ENCODE data around the gene SENP6. TPM values are rescaled to one million over a fixed set of nuclear protein-coding genes. Genes with fewer than 3 reads are reported as not detected.

The SENP6 gene
- polyA plus RNA-seq, 3 donors, result 22.3 to 43.9 (median 31.9) TPM

- Mint-ChIP-seq H3K27me3 (ENCODE audit: low read depth in 3 of 3) (no peaks in the 10 kb centered on the region), H3K27ac (no peak overlapping the region), H3K4me3 (no peak overlapping the region), H3K9me3 (no peaks in the 10 kb centered on the region), H3K36me3 (peaks cover 23 to 36% of the 10 kb centered on the region in 2 donors), H3K4me1 (peaks cover 32% of the 10 kb centered on the region)
- WGBS (ENCODE audit: insufficient coverage), result no CpG with 5 or more reads among the region's 1 CpG
- no peak overlapping the region for H2AFZ ChIP-seq (ENCODE audit: insufficient read depth, low read depth, low read length, poor library complexity, severe bottlenecking)
- H3K4me3 ChIP-seq (replicated peaks in 1 of 3; ENCODE audit: low read depth in 2 of 3, low read length in 3 of 3), result no peak overlapping the region
- peaks cover 85% of the 10 kb centered on the region for H4K20me1 ChIP-seq (ENCODE audit: insufficient read depth, low read length)
- no peaks in the 10 kb centered on the region for H3K27me3 ChIP-seq (ENCODE audit: control insufficient read depth in 2 of 2, insufficient read depth in 2 of 2, low read length in 2 of 2)
- intact Hi-C loops (cut with micrococcal nuclease), result no loop called here
- peaks cover 78% of the 10 kb centered on the region for H3K79me2 ChIP-seq (ENCODE audit: insufficient read depth, low read length)
- no peak overlapping the region for H3K9ac ChIP-seq (ENCODE audit: insufficient read depth, low read length, poor library complexity, severe bottlenecking)
- no peak overlapping the region for H3K4me2 ChIP-seq (replicated peaks; ENCODE audit: extremely low read depth, low read length, poor library complexity, severe bottlenecking)
- no peaks in the 10 kb centered on the region for H3K9me3 ChIP-seq (replicated peaks in 1 of 2; ENCODE audit: control insufficient read depth in 1 of 2, insufficient read depth in 1 of 2, low read length in 2 of 2)
- H3K36me3 ChIP-seq (replicated peaks in 1 of 2; ENCODE audit: control insufficient read depth in 1 of 2, insufficient read depth in 2 of 2, low read length in 2 of 2), result peaks cover 16 to 55% of the 10 kb centered on the region in 2 donors
- TF ChIP-seq CTCF (IDR thresholded peaks at IDR 0.05), result no peak
- peaks cover 8 to 16% of the 10 kb centered on the region in 2 donors for H3K4me1 ChIP-seq (ENCODE audit: control insufficient read depth in 1 of 2, insufficient read depth in 2 of 2, low read length in 2 of 2)
- no peak overlapping the region for H3K27ac ChIP-seq (ENCODE audit: low read depth in 1 of 2, low read length in 2 of 2)
- no peak for DNase-seq
Observed at GRCh38 chr6:75623491-75623890, 21.8 kb downstream of the SENP6 start.

GRCh38 chr6:75624335-75624734, 22.7 kb downstream of the SENP6 start:
- H3K27me3 Mint-ChIP-seq (ENCODE audit: low read depth in 3 of 3), result peaks cover 0 to under 1% (median 0%) of the 10 kb centered on the region in 3 donors

More at GRCh38 chr6:75624335-75624734, 22.7 kb downstream of the SENP6 start:
- Histone ChIP-seq H4K20me1 (ENCODE audit: insufficient read depth, low read length) (peaks cover 81% of the 10 kb centered on the region), H3K4me3 (replicated peaks in 1 of 3; ENCODE audit: low read depth in 2 of 3, low read length in 3 of 3) (no peak overlapping the region), H3K27me3 (ENCODE audit: control insufficient read depth in 2 of 2, insufficient read depth in 2 of 2, low read length in 2 of 2) (no peaks in the 10 kb centered on the region), H3K36me3 (replicated peaks in 1 of 2; ENCODE audit: control insufficient read depth in 1 of 2, insufficient read depth in 2 of 2, low read length in 2 of 2) (peaks cover 16 to 56% of the 10 kb centered on the region in 2 donors), H3K9ac (ENCODE audit: insufficient read depth, low read length, poor library complexity, severe bottlenecking) (no peak overlapping the region), H3K9me3 (replicated peaks in 1 of 2; ENCODE audit: control insufficient read depth in 1 of 2, insufficient read depth in 1 of 2, low read length in 2 of 2) (no peaks in the 10 kb centered on the region), H2AFZ (ENCODE audit: insufficient read depth, low read depth, low read length, poor library complexity, severe bottlenecking) (no peak overlapping the region), H3K27ac (ENCODE audit: low read depth in 1 of 2, low read length in 2 of 2) (no peak overlapping the region), H3K4me1 (ENCODE audit: control insufficient read depth in 1 of 2, insufficient read depth in 2 of 2, low read length in 2 of 2) (peaks cover 6 to 13% of the 10 kb centered on the region in 2 donors), H3K79me2 (ENCODE audit: insufficient read depth, low read length) (peaks cover 77% of the 10 kb centered on the region), H3K4me2 (replicated peaks; ENCODE audit: extremely low read depth, low read length, poor library complexity, severe bottlenecking) (no peak overlapping the region)
- no peak for TF ChIP-seq CTCF (IDR thresholded peaks at IDR 0.05)
- intact Hi-C loops (cut with micrococcal nuclease), result no loop called here
- WGBS (ENCODE audit: insufficient coverage), result no CpG with 5 or more reads among the region's 4 CpGs
- Mint-ChIP-seq H3K9me3 (no peaks in the 10 kb centered on the region), H3K4me3 (no peak overlapping the region), H3K27ac (no peak overlapping the region), H3K36me3 (peaks cover 24 to 39% of the 10 kb centered on the region in 2 donors), H3K4me1 (peaks cover 25% of the 10 kb centered on the region)
- DNase-seq, result no peak

Measured in CD14-positive monocyte (primary cell).